Ishikawa (cell line): ENCODE data around the gene ZFAND3.

Experiments used
- CEBPB ChIP-seq: IDR thresholded peaks from 2 replicates; pipeline ENCODE4 v1.6.1; 2012
- CREB1 ChIP-seq: IDR thresholded peaks from 2 replicates; pipeline ENCODE4 v1.6.1; 2012; ENCODE audit warnings: low read depth
- EGR1 ChIP-seq: IDR thresholded peaks from 2 replicates; pipeline ENCODE4 v1.6.1; 2012
- EP300 ChIP-seq: IDR thresholded peaks from 2 replicates; pipeline ENCODE4 v1.6.1; 2012; ENCODE audit warnings: borderline replicate concordance
- FOXM1 ChIP-seq: IDR thresholded peaks from 2 replicates; pipeline ENCODE4 v1.6.1; 2012; ENCODE audit warnings: low read depth, borderline replicate concordance
- NFIC ChIP-seq: IDR thresholded peaks from 2 replicates; pipeline ENCODE4 v1.6.1; 2012
- RAD21 ChIP-seq: IDR thresholded peaks from 2 replicates; pipeline ENCODE4 v1.6.1; 2012; ENCODE audit warnings: low read depth
- TAF1 ChIP-seq: IDR thresholded peaks from 2 replicates; pipeline ENCODE4 v1.6.1; 2012; ENCODE audit warnings: low read depth, mild to moderate bottlenecking
- TCF12 ChIP-seq: IDR thresholded peaks from 2 replicates; pipeline ENCODE4 v1.6.1; 2012; ENCODE audit warnings: low read depth
- TEAD4 ChIP-seq: IDR thresholded peaks from 2 replicates; pipeline ENCODE4 v1.6.1; 2012
- YY1 ChIP-seq: IDR thresholded peaks from 2 replicates; pipeline ENCODE4 v1.6.1; 2012; ENCODE audit warnings: low read depth
- ZBTB7A ChIP-seq: IDR thresholded peaks from 2 replicates; pipeline ENCODE4 v1.6.1; 2012; ENCODE audit warnings: low read depth
- TF ChIP-seq, protein P1 (sequence below): IDR thresholded peaks from 2 replicates; pipeline ENCODE4 v1.6.1; 2012; ENCODE audit warnings: low read depth, mild to moderate bottlenecking
- TF ChIP-seq, protein P2 (sequence below): IDR thresholded peaks from 2 replicates; pipeline ENCODE4 v1.6.1; 2012
- TF ChIP-seq, protein P3 (sequence below): IDR thresholded peaks from 2 replicates; pipeline ENCODE4 v1.6.1; 2012

The ZFAND3 gene

DNA sequence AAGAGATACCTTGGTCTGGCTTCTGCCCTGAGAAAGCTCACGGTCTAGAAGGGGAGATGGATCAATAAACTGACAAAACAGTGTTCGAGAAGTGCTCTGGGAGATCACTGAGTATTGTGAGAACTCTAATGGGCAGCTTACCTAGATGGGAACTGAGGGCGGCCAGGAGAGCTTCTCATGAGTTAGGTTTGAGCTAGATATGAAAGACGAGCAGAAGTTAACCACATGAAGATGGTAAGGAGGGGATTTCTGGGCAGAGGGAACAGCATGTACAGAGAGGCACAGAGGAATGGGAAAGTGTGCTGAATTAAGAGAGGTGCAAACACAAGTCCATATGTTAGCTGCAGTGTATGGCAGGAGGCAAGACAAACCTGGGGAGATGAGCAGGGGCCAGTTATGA is 11.9 kb downstream of the ZFAND3 start:
- TF ChIP-seq CEBPB, result no peak
- no peak for TF ChIP-seq RAD21
- no peak for TF ChIP-seq TEAD4
- no peak for TF ChIP-seq TAF1
- no peak for TF ChIP-seq YY1

DNA sequence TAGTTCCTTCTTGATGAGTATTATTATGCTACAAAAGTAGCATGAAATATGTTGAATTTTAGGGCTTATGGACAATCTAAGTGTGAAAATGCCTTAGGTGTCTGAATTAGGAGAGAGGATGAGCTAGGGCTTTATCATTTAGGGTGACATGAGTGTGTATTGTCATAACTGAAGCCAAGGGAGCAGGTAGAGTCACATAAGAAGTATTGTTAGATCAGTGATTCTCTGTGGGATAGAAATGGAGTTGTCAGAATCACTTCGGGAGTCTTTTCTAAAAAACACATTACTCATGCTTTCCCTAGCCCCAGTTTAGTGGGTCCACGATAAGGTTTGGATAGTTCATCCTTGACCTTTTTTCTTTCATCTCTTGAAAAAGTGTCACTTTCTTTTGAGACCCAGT is 16.4 kb downstream of the ZFAND3 start:
- TF ChIP-seq, protein P1, sequence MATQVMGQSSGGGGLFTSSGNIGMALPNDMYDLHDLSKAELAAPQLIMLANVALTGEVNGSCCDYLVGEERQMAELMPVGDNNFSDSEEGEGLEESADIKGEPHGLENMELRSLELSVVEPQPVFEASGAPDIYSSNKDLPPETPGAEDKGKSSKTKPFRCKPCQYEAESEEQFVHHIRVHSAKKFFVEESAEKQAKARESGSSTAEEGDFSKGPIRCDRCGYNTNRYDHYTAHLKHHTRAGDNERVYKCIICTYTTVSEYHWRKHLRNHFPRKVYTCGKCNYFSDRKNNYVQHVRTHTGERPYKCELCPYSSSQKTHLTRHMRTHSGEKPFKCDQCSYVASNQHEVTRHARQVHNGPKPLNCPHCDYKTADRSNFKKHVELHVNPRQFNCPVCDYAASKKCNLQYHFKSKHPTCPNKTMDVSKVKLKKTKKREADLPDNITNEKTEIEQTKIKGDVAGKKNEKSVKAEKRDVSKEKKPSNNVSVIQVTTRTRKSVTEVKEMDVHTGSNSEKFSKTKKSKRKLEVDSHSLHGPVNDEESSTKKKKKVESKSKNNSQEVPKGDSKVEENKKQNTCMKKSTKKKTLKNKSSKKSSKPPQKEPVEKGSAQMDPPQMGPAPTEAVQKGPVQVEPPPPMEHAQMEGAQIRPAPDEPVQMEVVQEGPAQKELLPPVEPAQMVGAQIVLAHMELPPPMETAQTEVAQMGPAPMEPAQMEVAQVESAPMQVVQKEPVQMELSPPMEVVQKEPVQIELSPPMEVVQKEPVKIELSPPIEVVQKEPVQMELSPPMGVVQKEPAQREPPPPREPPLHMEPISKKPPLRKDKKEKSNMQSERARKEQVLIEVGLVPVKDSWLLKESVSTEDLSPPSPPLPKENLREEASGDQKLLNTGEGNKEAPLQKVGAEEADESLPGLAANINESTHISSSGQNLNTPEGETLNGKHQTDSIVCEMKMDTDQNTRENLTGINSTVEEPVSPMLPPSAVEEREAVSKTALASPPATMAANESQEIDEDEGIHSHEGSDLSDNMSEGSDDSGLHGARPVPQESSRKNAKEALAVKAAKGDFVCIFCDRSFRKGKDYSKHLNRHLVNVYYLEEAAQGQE, result no peak
- no peak for TF ChIP-seq CEBPB
- TF ChIP-seq, protein P2, sequence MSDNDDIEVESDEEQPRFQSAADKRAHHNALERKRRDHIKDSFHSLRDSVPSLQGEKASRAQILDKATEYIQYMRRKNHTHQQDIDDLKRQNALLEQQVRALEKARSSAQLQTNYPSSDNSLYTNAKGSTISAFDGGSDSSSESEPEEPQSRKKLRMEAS, result no peak
- TF ChIP-seq YY1, result no peak
- no peak for TF ChIP-seq NFIC
- no peak for TF ChIP-seq FOXM1
- TF ChIP-seq CREB1, result no peak
- no peak for TF ChIP-seq RAD21
- no peak for TF ChIP-seq TEAD4
- TF ChIP-seq TAF1, result no peak
- no peak for TF ChIP-seq EP300
- no peak for TF ChIP-seq ZBTB7A
- TF ChIP-seq, protein P3, sequence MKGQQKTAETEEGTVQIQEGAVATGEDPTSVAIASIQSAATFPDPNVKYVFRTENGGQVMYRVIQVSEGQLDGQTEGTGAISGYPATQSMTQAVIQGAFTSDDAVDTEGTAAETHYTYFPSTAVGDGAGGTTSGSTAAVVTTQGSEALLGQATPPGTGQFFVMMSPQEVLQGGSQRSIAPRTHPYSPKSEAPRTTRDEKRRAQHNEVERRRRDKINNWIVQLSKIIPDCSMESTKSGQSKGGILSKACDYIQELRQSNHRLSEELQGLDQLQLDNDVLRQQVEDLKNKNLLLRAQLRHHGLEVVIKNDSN, result no peak
- no peak for TF ChIP-seq TCF12

DNA sequence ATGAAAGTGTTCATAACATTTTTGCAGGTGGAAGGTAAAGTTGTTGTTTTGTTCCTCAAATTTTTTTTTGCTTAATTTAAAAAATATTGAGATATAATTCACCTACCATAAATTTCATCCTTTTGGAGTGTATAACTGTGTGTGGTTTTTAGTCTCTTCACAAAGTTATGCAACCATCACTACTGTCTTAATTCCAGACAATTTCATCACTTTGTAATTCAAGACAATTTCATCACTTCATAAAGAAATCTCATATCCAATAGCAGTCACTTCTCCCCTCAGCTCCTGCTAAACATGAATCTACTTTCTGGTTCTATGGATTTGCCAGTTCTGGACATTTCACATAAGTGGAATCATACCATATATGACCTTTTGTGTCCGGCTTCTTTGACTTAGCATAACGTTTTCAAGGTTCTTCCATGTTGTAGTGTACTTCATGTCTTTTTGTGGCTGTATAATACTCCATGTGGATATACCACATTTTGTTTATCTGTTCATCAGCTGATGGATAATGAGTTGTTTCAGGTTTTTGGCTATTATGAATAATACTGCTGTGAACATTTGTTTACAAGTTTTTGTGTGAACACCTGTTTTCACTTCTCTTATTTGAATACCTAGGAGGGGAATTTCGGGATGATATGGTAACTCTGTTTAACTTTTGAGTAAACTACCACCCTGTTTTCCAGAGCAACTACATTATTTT is 18.8 kb downstream of the ZFAND3 start:
- TF ChIP-seq EGR1, result no peak
- no peak for TF ChIP-seq RAD21
- TF ChIP-seq NFIC, result no peak
- TF ChIP-seq EP300, result no peak
- TF ChIP-seq CEBPB, result no peak
- TF ChIP-seq FOXM1, result no peak
- TF ChIP-seq ZBTB7A, result no peak
- no peak for TF ChIP-seq CREB1
- TF ChIP-seq, protein P2, result no peak
- TF ChIP-seq TAF1, result no peak
- no peak for TF ChIP-seq YY1
- TF ChIP-seq, protein P3, result no peak
- TF ChIP-seq TEAD4, result no peak
- TF ChIP-seq TCF12, result no peak
- TF ChIP-seq, protein P1, result no peak

DNA sequence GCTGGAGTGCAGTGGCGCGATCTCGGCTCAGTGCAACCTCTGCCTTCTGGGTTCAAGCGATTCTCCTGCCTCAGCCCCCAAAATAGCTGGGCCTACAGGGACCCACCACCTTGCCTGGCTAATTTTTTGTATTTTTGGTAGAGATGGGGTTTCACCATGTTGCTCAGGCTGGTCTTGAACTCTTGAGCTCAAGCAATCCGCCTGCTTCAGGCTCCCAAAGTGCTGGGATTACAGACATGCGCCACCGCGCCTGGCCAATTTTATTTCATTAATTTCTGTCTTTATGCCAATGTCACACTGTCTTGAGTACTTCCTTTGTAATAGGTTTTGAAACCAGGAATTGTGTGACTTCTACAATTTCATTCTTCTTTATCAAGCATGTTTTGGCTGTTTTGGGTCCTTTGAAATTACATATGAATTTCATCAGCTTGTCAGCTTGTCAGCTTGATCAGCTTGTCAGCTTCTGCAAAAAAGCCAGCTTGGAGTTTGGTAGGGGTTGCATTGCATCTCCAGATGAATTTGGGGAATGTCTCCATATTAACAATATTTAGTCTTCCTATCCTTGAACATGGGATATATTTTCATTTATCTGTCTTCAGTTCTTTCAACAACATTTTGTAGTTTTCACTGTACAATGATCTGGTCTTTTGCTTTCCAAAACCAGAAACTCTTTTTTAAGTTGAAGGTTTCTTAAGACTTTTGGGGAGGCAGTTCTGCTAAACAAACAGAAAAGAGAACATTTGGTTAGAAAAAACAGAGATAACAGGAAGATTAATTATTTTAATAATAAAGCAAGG is 20.8 kb downstream of the ZFAND3 start:
- TF ChIP-seq CREB1 (no peak), TEAD4 (no peak), NFIC (no peak), FOXM1 (no peak), EGR1 (no peak), TCF12 (no peak), EP300 (no peak), RAD21 (no peak)
- TF ChIP-seq, protein P2, result no peak
- TF ChIP-seq, protein P1, result no peak
- TF ChIP-seq, protein P3, result no peak
